HepG2 (cell line): ENCODE results near the gene COL4A2. TPM values are rescaled to one million over a fixed set of nuclear protein-coding genes. Genes with fewer than 3 reads are reported as not detected.

Experiments
- ATAC-seq: fragments of 200-7000 bp; cut with Tn5 transposase; 3 replicates; pipeline ENCODE4 v1.9.1; 2020; ENCODE audit warnings: mild to moderate bottlenecking, moderate library complexity
- BruUV-seq: library from RNA; stranded (reverse); fragments of 400-500 nt; replicated peaks from 2 replicates; lab custom pipeline; 2021; lab: Mats Ljungman, UMichigan
- CTCF ChIA-PET: fragments of 300-600 bp; formaldehyde crosslinking; extraction: SDS; loops from one replicate; lab custom pipeline; 2021; ENCODE audit warnings: low total read pairs, inconsistent platforms, low intra/inter-chr PET ratio; lab: Yijun Ruan, JAX
- POLR2A ChIA-PET: fragments of 350-600 bp; sonication (Branson Sonifier 250); formaldehyde crosslinking; loops from one replicate; lab custom pipeline; 2020; ENCODE audit warnings: antibody characterized with exemption, inconsistent platforms; lab: Yijun Ruan, JAX
- DNase-seq: peaks from one replicate; pipeline ENCODE4 v3.0.0-alpha.2; 2015; ENCODE audit warnings: low spot score
- FAIRE-seq: peaks from 3 replicates; lab custom pipeline; 2011; peaks lifted over from hg19 to GRCh38; lab: Jason Lieb, UNC
- H2AFZ ChIP-seq: one replicate; pipeline ENCODE4 v1.6.1; 2011; ENCODE audit warnings: low read length, inconsistent platforms
- H3K27ac ChIP-seq: fragments of 300-600 bp; 3 replicates; pipeline ENCODE4 v1.8.0; 2011; ENCODE audit warnings: mixed run types, mild to moderate bottlenecking, mixed read lengths, low read length, inconsistent platforms; ENCODE audit not compliant: insufficient read depth; ENCODE audit errors: extremely low read length
- H3K27me3 ChIP-seq, 2 experiments: fragments of 200-600 bp in 1 of 2; 2 replicates in 1 of 2; 3 replicates in 1 of 2; pipeline versions ENCODE4 v1.6.0 to v1.8.0; 2011; ENCODE audit warnings: low read length in 2 of 2, mild to moderate bottlenecking in 2 of 2, moderate library complexity in 2 of 2, inconsistent platforms in 1 of 2; ENCODE audit not compliant: insufficient read depth in 2 of 2, control insufficient read depth in 1 of 2
- H3K36me3 ChIP-seq, 2 experiments: fragments of 200-600 bp in 1 of 2; replicated peaks in 1 of 2; 2 replicates in 1 of 2; 3 replicates in 1 of 2; pipeline versions ENCODE4 v1.5.1 to v1.8.0; 2011; ENCODE audit warnings: low read length in 2 of 2, inconsistent platforms in 1 of 2; ENCODE audit not compliant: insufficient read depth in 2 of 2, control insufficient read depth in 1 of 2
- H3K4me1 ChIP-seq: 2 replicates; pipeline ENCODE4 v1.5.1; 2012; ENCODE audit warnings: low read length, inconsistent platforms; ENCODE audit not compliant: insufficient read depth
- H3K4me2 ChIP-seq: 2 replicates; pipeline ENCODE4 v1.6.0; 2011; ENCODE audit warnings: low read depth, low read length, inconsistent platforms
- H3K4me3 ChIP-seq, 3 experiments: fragments of 200-600 bp in 1 of 3; sonication (generic), shearing (Covaris generic) in 1 of 3; replicated peaks in 1 of 3; 2 replicates each; pipeline ENCODE4 v1.5.1; 2011 to 2016; ENCODE audit warnings: low read length in 3 of 3, inconsistent platforms in 2 of 3, low read depth in 2 of 3, mild to moderate bottlenecking in 2 of 3, control low read depth in 1 of 3, mixed read lengths in 1 of 3; ENCODE audit not compliant: insufficient read depth in 1 of 3
- H3K79me2 ChIP-seq: one replicate; pipeline ENCODE4 v1.6.1; 2011; ENCODE audit warnings: low read length, inconsistent platforms; ENCODE audit not compliant: insufficient read depth
- H3K9ac ChIP-seq: 2 replicates; pipeline ENCODE4 v1.6.0; 2011; ENCODE audit warnings: mild to moderate bottlenecking, low read depth, low read length, inconsistent platforms; ENCODE audit not compliant: insufficient read depth
- H3K9me3 ChIP-seq: 2 replicates; pipeline ENCODE4 v1.5.1; 2012; ENCODE audit warnings: mild to moderate bottlenecking, low read length
- H4K20me1 ChIP-seq: 2 replicates; pipeline ENCODE4 v1.6.0; 2011; ENCODE audit warnings: inconsistent platforms, mild to moderate bottlenecking, low read length, moderate library complexity; ENCODE audit not compliant: insufficient read depth
- DMAP1 ChIP-seq: IDR thresholded peaks from 2 replicates; pipeline ENCODE4 v1.6.1; 2016
- FOXP1 ChIP-seq, 2 experiments: fragments of 450-650 bp in 1 of 2; IDR thresholded peaks; 2 replicates each; pipeline ENCODE4 v1.6.1; 2017 to 2018; ENCODE audit warnings: antibody characterized with exemption in 1 of 2
- HOXD1 ChIP-seq: sonication (generic); formaldehyde crosslinking; IDR thresholded peaks from 2 replicates; pipeline ENCODE4 v1.5.0; 2020; ENCODE audit warnings: missing genetic modification reagents
- KAT7 ChIP-seq: IDR thresholded peaks from 2 replicates; pipeline ENCODE4 v1.6.1; 2018; ENCODE audit warnings: borderline replicate concordance, missing compliant biosample characterization
- MAFF ChIP-seq: IDR thresholded peaks from 2 replicates; pipeline ENCODE4 v1.6.1; 2011; ENCODE audit warnings: low read depth, low read length, improper control_type of control experiment
- MAFK ChIP-seq, 2 experiments: IDR thresholded peaks in 1 of 2; conservative IDR thresholded peaks in 1 of 2; 2 replicates each; pipeline ENCODE4 v1.6.1; 2011; ENCODE audit warnings: improper control_type of control experiment in 2 of 2, low read length in 2 of 2
- PHF5A ChIP-seq: IDR thresholded peaks from one replicate; pipeline ENCODE4 v1.6.1; 2018; ENCODE audit warnings: low read depth, missing genetic modification reagents; ENCODE audit not compliant: unreplicated experiment
- REST ChIP-seq, 2 experiments: IDR thresholded peaks; 2 replicates each; pipeline ENCODE4 v1.6.1; 2011 to 2012; ENCODE audit warnings: low read length in 2 of 2, borderline replicate concordance in 1 of 2, low read depth in 1 of 2, mild to moderate bottlenecking in 1 of 2, moderate library complexity in 1 of 2
- SOX6 ChIP-seq, 2 experiments: fragments of 450-650 bp in 1 of 2; sonication (generic) in 1 of 2; formaldehyde crosslinking in 1 of 2; IDR thresholded peaks; 2 replicates each; pipeline versions ENCODE4 v1.4.0 to v1.6.1; 2017 to 2020; ENCODE audit warnings: antibody characterized with exemption in 1 of 2, mild to moderate bottlenecking in 1 of 2, missing genetic modification reagents in 1 of 2
- TAF15 ChIP-seq: fragments of 200-400 bp; formaldehyde crosslinking; IDR thresholded peaks from one replicate; pipeline ENCODE4 v1.6.1; 2018; ENCODE audit warnings: mild to moderate bottlenecking, low read depth, low read length; ENCODE audit not compliant: poor library complexity, severe bottlenecking
- ZNF280B ChIP-seq: sonication (generic); formaldehyde crosslinking; IDR thresholded peaks from 2 replicates; pipeline ENCODE4 v1.5.0; 2020; ENCODE audit warnings: missing genetic modification reagents, mild to moderate bottlenecking, borderline replicate concordance
- WGBS: methylation state at CpG from one replicate; pipeline ENCODE4 v1.1.6; 2017; ENCODE audit warnings: low lambda C conversion rate; 5-methylcytosine and 5-hydroxymethylcytosine counted together
- in situ Hi-C: cut with HindIII; loops from 2 replicates; pipeline ENCODE4 v1.10.0; 2017; ENCODE audit warnings: low pct_unique_long_range_greater_than_20kb; ENCODE audit not compliant: extremely low pct_ligation_motif_present
- intact Hi-C: fragments of 100-400 bp; cut with micrococcal nuclease; formaldehyde crosslinking; loops from one replicate; pipeline ENCODE4 v1.10.0; 2022; ENCODE audit not compliant: unreplicated experiment
- polyA plus RNA-seq, 8 experiments: library from polyadenylated mRNA; depleted of rRNA in 3 of 8; stranded (reverse) in 7 of 8; unstranded in 1 of 8; fragments of >200 nt; fragmentation: Illumina TruSeq in 4 of 8; extraction: Trizol in 4 of 8; gene quantifications; 2 replicates each; pipeline versions ENCODE4 v1.2.1 to v1.2.3, GENCODE V29; 2011 to 2016; ENCODE audit warnings: low read depth in 4 of 8, missing spikeins in 1 of 8, mixed read lengths in 1 of 8; ENCODE audit not compliant: insufficient read depth in 1 of 8
- total RNA-seq, 5 experiments: library from RNA; depleted of rRNA; stranded (reverse); fragments of >200 nt; fragmentation: Illumina TruSeq; extraction: Trizol; gene quantifications; 2 replicates each; pipeline ENCODE4 v1.2.3, GENCODE V29; 2016; ENCODE audit warnings: low read depth in 1 of 5

Gene COL4A2
- total and polyA plus RNA-seq, 2 of the 13 experiments (the other 11 are each of a cell fraction or from before 2014, with no cell fraction given) = 0.22 to 1.9 TPM

DNA sequence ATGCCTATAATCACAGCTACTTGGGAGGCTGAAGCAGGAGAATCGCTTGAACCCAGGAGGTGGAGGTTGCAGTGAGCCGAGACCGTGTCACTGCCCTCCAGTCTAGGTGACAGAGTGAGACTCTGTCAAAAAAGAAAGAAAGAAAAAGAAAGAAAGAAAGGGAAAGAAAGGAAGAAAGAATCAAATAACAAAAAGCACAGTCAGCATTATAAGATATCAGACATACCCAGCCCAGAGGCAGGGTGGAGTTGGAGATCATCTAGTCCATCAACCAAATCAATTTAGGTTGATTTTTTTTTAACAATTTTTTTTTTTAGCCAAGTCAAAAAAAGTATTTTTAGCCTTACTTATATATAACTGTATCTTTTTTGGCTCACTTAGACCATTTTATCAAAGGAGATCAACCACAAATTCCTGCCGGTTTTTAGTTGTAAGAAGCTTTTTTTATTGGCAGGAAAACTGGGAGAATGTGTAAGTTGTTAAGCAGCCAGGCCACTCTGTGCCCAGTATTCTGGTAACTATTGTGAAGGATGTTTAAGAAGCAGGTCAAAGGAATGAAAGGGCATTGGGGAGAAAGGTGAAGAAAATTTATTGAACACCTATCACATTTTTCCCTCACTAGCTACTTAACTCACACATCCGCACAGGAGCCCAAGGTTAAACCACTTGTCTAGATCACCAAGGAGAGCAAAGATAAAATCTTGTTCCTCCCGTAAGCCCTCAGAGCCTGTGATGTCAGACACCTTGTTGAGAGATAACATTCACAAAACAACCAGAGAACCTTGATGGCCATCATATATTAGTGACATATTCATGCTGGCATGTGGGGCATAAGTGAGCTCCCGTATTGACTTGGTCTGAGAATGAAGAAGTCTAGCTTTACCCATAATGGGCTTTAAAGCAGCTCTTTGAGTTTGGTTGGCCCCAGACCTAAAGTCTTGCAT lies 91.8 kb downstream of the COL4A2 start:
- Histone ChIP-seq H4K20me1 (no peaks in the 10 kb centered on the region), H3K27me3 (peaks cover 0 to 48% of the 10 kb centered on the region in 2 experiments; a peak in 4 of 5 replicates), H3K79me2 (no peaks in the 10 kb centered on the region), H3K9me3 (no peaks in the 10 kb centered on the region), H3K4me3 (no peak overlapping the region), H3K4me1 (no peaks in the 10 kb centered on the region), H3K4me2 (no peak overlapping the region), H2AFZ (no peak overlapping the region), H3K9ac (no peak overlapping the region), H3K27ac (no peak overlapping the region), H3K36me3 (no peaks in the 10 kb centered on the region)
- no peak for FAIRE-seq
- CTCF ChIA-PET = no interaction called here
- TF ChIP-seq MAFF = peak; percentile 93
- no peak for TF ChIP-seq SOX6 (IDR thresholded peaks at IDR 0.05)
- TF ChIP-seq SOX6 (CRISPR knock-in tag; IDR thresholded peaks at IDR 0.05) = no peak
- peak; percentile 93 to 95 for TF ChIP-seq MAFK (conservative IDR thresholded peaks at IDR 0.05 in 1 of 2, IDR thresholded peaks at IDR 0.05 in 1 of 2; ENCODE audit: low read length in 2 of 2)
- no peak for DNase-seq
- no peak for ATAC-seq
- intact Hi-C loops (no loop called here), in situ Hi-C loops (no loop called here)
- BruUV-seq = no TSS peak
- WGBS = 23% methylated on average over 7 of the region's 7 CpGs
- POLR2A ChIA-PET = no interaction called here

DNA sequence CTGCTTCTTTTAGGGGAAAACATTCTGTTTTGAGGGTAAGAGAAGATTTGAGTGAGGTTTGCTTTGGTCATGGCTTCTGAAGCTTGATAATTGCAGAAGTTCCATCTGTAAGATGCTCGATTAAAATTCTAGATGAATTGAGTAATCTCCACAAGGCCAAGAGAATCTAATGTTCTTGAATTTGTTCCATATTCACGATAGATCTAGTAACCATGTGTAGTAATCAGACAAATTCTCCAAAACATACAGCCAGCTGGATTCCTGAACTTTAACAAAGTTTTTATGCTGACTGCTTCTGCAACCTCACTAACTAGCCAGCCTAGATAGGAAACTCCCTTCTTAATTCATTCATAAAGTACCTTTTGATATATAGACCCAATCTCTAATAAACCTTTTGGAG lies 92.7 kb downstream of the COL4A2 start:
- no peaks in the 10 kb centered on the region for H3K79me2 ChIP-seq
- no peaks in the 10 kb centered on the region for H3K36me3 ChIP-seq
- ATAC-seq = no peak
- intact Hi-C loops (no loop called here), in situ Hi-C loops (loop anchor here (25.0 kb wide), 1 partner anchor 1438 kb away; no protein-coding TSS in a partner anchor)
- no peaks in the 10 kb centered on the region for H4K20me1 ChIP-seq
- H3K27ac ChIP-seq = no peak overlapping the region
- H2AFZ ChIP-seq = no peak overlapping the region
- no peak overlapping the region for H3K4me3 ChIP-seq
- no peaks in the 10 kb centered on the region for H3K4me1 ChIP-seq
- H3K4me2 ChIP-seq = no peak overlapping the region
- no peak for FAIRE-seq
- H3K9me3 ChIP-seq = no peaks in the 10 kb centered on the region
- peaks cover 0 to 40% of the 10 kb centered on the region in 2 experiments; a peak in 4 of 5 replicates for H3K27me3 ChIP-seq
- ChIA-PET CTCF (no interaction called here), POLR2A (no interaction called here)
- H3K9ac ChIP-seq = no peak overlapping the region
- BruUV-seq = no TSS peak
- WGBS = 0% methylated on average over 2 of the region's 2 CpGs
- no peak for DNase-seq
- TF ChIP-seq KAT7 = no peak
- no peak for TF ChIP-seq PHF5A (CRISPR knock-in tag)
- TF ChIP-seq TAF15 = no peak
- TF ChIP-seq ZNF280B (CRISPR knock-in tag) = no peak
- TF ChIP-seq DMAP1 (CRISPR knock-in tag) = no peak
- TF ChIP-seq FOXP1 (IDR thresholded peaks at IDR 0.05) = no peak
- no peak for TF ChIP-seq FOXP1 (CRISPR knock-in tag; IDR thresholded peaks at IDR 0.05)
- TF ChIP-seq REST (IDR thresholded peaks at IDR 0.05; ENCODE audit: borderline replicate concordance in 1 of 2, low read depth in 1 of 2, low read length in 2 of 2) = no peak
- no peak for TF ChIP-seq HOXD1
